OCI-LY1 (cell line): ENCODE results near the gene PTPRF.

Experiments used
- EZH2 ChIP-seq: fragments of 200-600 bp; sonication (generic), shearing (Covaris generic); IDR thresholded peaks from 2 replicates; pipeline ENCODE4 v1.8.0; 2017; ENCODE audit warnings: borderline replicate concordance, mixed run types, mild to moderate bottlenecking, antibody characterized with exemption, low read length, moderate library complexity, mixed read lengths
- TF ChIP-seq, protein P1 (sequence below): fragments of 200-600 bp; sonication (generic), shearing (Covaris generic); IDR thresholded peaks from 2 replicates; pipeline ENCODE4 v1.5.1; 2017; ENCODE audit warnings: mild to moderate bottlenecking, antibody characterized with exemption, low read length, moderate library complexity, mixed read lengths

DNA sequence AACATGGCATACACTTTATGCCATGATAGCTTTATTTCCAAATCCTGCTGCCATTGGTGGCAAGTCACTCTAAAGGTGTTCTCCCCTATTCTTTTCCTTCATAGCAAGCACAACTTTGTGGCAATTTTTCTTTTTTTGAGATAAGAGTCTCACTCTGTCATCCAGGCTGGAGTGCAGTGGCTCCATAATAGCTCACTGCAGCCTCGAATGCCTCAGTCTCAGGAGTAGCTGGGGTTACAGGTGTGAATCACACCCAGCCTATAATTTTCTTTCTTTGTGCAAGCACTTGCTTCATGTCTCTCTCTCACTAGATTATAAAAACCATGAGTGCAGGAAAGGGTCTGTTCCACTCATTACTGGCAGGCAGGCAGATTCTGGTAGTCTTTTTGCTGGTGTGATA, 113.9 kb downstream of the PTPRF start:
- TF ChIP-seq, protein P1, sequence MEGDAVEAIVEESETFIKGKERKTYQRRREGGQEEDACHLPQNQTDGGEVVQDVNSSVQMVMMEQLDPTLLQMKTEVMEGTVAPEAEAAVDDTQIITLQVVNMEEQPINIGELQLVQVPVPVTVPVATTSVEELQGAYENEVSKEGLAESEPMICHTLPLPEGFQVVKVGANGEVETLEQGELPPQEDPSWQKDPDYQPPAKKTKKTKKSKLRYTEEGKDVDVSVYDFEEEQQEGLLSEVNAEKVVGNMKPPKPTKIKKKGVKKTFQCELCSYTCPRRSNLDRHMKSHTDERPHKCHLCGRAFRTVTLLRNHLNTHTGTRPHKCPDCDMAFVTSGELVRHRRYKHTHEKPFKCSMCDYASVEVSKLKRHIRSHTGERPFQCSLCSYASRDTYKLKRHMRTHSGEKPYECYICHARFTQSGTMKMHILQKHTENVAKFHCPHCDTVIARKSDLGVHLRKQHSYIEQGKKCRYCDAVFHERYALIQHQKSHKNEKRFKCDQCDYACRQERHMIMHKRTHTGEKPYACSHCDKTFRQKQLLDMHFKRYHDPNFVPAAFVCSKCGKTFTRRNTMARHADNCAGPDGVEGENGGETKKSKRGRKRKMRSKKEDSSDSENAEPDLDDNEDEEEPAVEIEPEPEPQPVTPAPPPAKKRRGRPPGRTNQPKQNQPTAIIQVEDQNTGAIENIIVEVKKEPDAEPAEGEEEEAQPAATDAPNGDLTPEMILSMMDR = no peak
- no peak for TF ChIP-seq EZH2
